HepG2 (cell line): ENCODE results near the gene SEPHS2. TPM values are rescaled to one million over a fixed set of nuclear protein-coding genes. Genes with fewer than 3 reads are reported as not detected.

Experiments
- CREM ChIP-seq, 2 experiments: sonication (generic) in 1 of 2; formaldehyde crosslinking in 1 of 2; IDR thresholded peaks; 2 replicates each; pipeline versions ENCODE4 v1.4.0 to v1.6.1; 2016 to 2020; ENCODE audit warnings: antibody characterized with exemption in 1 of 2, mild to moderate bottlenecking in 1 of 2, missing genetic modification reagents in 1 of 2
- FOXA3 ChIP-seq: IDR thresholded peaks from 2 replicates; pipeline ENCODE4 v1.6.1; 2016; ENCODE audit warnings: missing genetic modification reagents, missing compliant biosample characterization
- SALL2 ChIP-seq: sonication (generic); formaldehyde crosslinking; IDR thresholded peaks from 2 replicates; pipeline ENCODE4 v1.8.1; 2023; ENCODE audit warnings: mild to moderate bottlenecking, missing genetic modification reagents, inconsistent platforms
- ZKSCAN1 ChIP-seq: fragments of 150-350 bp; IDR thresholded peaks from 2 replicates; pipeline ENCODE4 v1.6.1; 2014; ENCODE audit warnings: low read length
- polyA plus RNA-seq, 8 experiments: library from polyadenylated mRNA; depleted of rRNA in 3 of 8; stranded (reverse) in 7 of 8; unstranded in 1 of 8; fragments of >200 nt; fragmentation: Illumina TruSeq in 4 of 8; extraction: Trizol in 4 of 8; gene quantifications; 2 replicates each; pipeline versions ENCODE4 v1.2.1 to v1.2.3, GENCODE V29; 2011 to 2016; ENCODE audit warnings: low read depth in 4 of 8, missing spikeins in 1 of 8, mixed read lengths in 1 of 8; ENCODE audit not compliant: insufficient read depth in 1 of 8
- total RNA-seq, 5 experiments: library from RNA; depleted of rRNA; stranded (reverse); fragments of >200 nt; fragmentation: Illumina TruSeq; extraction: Trizol; gene quantifications; 2 replicates each; pipeline ENCODE4 v1.2.3, GENCODE V29; 2016; ENCODE audit warnings: low read depth in 1 of 5
- TF ChIP-seq, protein P1 (sequence below): sonication (generic); formaldehyde crosslinking; IDR thresholded peaks from 2 replicates; pipeline ENCODE4 v1.4.0; 2020; ENCODE audit warnings: mild to moderate bottlenecking, missing genetic modification reagents, borderline replicate concordance
- TF ChIP-seq, protein P2 (sequence below): sonication (generic); formaldehyde crosslinking; IDR thresholded peaks from 2 replicates; pipeline ENCODE4 v1.8.1; 2023; ENCODE audit warnings: missing genetic modification reagents, inconsistent platforms, borderline replicate concordance
- TF ChIP-seq, protein P3 (sequence below): sonication (generic); formaldehyde crosslinking; IDR thresholded peaks from 2 replicates; pipeline ENCODE4 v1.4.0; 2020; ENCODE audit warnings: missing genetic modification reagents, borderline replicate concordance
- TF ChIP-seq, protein P4 (sequence below), 2 experiments: sonication (generic) in 1 of 2; formaldehyde crosslinking in 1 of 2; IDR thresholded peaks; 2 replicates each; pipeline versions ENCODE4 v1.6.1 to v1.9.0; 2014 to 2022; ENCODE audit warnings: antibody characterized with exemption in 1 of 2, borderline replicate concordance in 1 of 2, inconsistent platforms in 1 of 2, low read depth in 1 of 2, missing genetic modification reagents in 1 of 2
- TF ChIP-seq, protein P5 (sequence below): sonication (generic); formaldehyde crosslinking; IDR thresholded peaks from 2 replicates; pipeline ENCODE4 v1.4.0; 2020; ENCODE audit warnings: mild to moderate bottlenecking, missing genetic modification reagents

SEPHS2 gene
- total and polyA plus RNA-seq, 2 of the 13 experiments (the other 11 are each of a cell fraction or from before 2014, with no cell fraction given), result 20.7 to 127 TPM

DNA sequence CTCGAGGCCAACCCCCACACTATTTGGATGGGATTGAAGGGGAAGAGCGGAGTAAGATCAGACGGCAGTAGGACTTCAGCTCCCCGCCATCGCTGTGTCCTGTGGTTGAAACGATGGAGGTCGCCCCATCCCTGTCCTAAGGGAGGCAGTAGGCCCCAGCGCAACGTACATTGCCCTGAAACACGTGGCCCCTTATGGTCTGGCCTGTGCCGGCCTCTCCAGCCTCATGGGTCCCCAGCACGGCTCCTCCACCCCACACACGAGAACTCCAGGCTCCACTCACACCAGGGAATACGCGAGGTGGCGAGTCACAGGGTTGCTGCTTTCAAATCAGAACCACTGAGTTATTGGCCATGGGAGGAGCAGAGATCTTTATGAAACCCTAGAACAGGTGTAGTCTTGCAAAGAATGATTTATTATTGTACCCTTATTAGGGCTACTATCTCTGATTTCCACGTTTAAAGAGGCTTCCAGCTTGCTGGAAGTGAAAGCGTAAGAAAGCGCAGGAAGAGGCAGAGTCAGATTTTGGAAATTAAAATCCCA is 15.2 kb downstream of the SEPHS2 start (continued):
- peak; percentile 27; the same call in 1 of the 2 replicates for TF ChIP-seq SALL2 (CRISPR knock-in tag)
- peak; percentile 16; the same call in 1 of the 2 replicates for TF ChIP-seq FOXA3 (CRISPR knock-in tag)
- TF ChIP-seq ZKSCAN1, result no peak
- no peak; the same call in 1 of the 2 replicates for TF ChIP-seq CREM (IDR thresholded peaks at IDR 0.05)
- no peak for TF ChIP-seq CREM (CRISPR knock-in tag; IDR thresholded peaks at IDR 0.05)
- TF ChIP-seq, protein P1, sequence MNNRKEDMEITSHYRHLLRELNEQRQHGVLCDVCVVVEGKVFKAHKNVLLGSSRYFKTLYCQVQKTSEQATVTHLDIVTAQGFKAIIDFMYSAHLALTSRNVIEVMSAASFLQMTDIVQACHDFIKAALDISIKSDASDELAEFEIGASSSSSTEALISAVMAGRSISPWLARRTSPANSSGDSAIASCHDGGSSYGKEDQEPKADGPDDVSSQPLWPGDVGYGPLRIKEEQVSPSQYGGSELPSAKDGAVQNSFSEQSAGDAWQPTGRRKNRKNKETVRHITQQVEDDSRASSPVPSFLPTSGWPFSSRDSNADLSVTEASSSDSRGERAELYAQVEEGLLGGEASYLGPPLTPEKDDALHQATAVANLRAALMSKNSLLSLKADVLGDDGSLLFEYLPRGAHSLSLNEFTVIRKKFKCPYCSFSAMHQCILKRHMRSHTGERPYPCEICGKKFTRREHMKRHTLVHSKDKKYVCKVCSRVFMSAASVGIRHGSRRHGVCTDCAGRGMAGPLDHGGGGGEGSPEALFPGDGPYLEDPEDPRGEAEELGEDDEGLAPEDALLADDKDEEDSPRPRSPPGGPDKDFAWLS, result no peak
- TF ChIP-seq, protein P2, sequence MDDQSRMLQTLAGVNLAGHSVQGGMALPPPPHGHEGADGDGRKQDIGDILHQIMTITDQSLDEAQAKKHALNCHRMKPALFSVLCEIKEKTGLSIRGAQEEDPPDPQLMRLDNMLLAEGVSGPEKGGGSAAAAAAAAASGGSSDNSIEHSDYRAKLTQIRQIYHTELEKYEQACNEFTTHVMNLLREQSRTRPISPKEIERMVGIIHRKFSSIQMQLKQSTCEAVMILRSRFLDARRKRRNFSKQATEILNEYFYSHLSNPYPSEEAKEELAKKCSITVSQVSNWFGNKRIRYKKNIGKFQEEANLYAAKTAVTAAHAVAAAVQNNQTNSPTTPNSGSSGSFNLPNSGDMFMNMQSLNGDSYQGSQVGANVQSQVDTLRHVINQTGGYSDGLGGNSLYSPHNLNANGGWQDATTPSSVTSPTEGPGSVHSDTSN (CRISPR knock-in tag), result no peak
- TF ChIP-seq, protein P3, sequence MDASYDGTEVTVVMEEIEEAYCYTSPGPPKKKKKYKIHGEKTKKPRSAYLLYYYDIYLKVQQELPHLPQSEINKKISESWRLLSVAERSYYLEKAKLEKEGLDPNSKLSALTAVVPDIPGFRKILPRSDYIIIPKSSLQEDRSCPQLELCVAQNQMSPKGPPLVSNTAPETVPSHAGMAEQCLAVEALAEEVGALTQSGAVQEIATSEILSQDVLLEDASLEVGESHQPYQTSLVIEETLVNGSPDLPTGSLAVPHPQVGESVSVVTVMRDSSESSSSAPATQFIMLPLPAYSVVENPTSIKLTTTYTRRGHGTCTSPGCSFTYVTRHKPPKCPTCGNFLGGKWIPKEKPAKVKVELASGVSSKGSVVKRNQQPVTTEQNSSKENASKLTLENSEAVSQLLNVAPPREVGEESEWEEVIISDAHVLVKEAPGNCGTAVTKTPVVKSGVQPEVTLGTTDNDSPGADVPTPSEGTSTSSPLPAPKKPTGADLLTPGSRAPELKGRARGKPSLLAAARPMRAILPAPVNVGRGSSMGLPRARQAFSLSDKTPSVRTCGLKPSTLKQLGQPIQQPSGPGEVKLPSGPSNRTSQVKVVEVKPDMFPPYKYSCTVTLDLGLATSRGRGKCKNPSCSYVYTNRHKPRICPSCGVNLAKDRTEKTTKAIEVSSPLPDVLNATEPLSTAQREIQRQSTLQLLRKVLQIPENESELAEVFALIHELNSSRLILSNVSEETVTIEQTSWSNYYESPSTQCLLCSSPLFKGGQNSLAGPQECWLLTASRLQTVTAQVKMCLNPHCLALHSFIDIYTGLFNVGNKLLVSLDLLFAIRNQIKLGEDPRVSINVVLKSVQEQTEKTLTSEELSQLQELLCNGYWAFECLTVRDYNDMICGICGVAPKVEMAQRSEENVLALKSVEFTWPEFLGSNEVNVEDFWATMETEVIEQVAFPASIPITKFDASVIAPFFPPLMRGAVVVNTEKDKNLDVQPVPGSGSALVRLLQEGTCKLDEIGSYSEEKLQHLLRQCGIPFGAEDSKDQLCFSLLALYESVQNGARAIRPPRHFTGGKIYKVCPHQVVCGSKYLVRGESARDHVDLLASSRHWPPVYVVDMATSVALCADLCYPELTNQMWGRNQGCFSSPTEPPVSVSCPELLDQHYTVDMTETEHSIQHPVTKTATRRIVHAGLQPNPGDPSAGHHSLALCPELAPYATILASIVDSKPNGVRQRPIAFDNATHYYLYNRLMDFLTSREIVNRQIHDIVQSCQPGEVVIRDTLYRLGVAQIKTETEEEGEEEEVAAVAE (CRISPR knock-in tag), result peak; percentile 5; the same call in 1 of the 2 replicates
- TF ChIP-seq, protein P4, sequence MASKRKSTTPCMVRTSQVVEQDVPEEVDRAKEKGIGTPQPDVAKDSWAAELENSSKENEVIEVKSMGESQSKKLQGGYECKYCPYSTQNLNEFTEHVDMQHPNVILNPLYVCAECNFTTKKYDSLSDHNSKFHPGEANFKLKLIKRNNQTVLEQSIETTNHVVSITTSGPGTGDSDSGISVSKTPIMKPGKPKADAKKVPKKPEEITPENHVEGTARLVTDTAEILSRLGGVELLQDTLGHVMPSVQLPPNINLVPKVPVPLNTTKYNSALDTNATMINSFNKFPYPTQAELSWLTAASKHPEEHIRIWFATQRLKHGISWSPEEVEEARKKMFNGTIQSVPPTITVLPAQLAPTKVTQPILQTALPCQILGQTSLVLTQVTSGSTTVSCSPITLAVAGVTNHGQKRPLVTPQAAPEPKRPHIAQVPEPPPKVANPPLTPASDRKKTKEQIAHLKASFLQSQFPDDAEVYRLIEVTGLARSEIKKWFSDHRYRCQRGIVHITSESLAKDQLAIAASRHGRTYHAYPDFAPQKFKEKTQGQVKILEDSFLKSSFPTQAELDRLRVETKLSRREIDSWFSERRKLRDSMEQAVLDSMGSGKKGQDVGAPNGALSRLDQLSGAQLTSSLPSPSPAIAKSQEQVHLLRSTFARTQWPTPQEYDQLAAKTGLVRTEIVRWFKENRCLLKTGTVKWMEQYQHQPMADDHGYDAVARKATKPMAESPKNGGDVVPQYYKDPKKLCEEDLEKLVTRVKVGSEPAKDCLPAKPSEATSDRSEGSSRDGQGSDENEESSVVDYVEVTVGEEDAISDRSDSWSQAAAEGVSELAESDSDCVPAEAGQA (IDR thresholded peaks at IDR 0.05; ENCODE audit: low read depth), result 0 out of 2 replicates have a peak, but pooled peaks have one; percentile 4
- TF ChIP-seq, protein P4 (CRISPR knock-in tag; IDR thresholded peaks at IDR 0.05; ENCODE audit: borderline replicate concordance), result 0 out of 2 replicates have a peak, but pooled peaks have one; percentile 63
- TF ChIP-seq, protein P5, sequence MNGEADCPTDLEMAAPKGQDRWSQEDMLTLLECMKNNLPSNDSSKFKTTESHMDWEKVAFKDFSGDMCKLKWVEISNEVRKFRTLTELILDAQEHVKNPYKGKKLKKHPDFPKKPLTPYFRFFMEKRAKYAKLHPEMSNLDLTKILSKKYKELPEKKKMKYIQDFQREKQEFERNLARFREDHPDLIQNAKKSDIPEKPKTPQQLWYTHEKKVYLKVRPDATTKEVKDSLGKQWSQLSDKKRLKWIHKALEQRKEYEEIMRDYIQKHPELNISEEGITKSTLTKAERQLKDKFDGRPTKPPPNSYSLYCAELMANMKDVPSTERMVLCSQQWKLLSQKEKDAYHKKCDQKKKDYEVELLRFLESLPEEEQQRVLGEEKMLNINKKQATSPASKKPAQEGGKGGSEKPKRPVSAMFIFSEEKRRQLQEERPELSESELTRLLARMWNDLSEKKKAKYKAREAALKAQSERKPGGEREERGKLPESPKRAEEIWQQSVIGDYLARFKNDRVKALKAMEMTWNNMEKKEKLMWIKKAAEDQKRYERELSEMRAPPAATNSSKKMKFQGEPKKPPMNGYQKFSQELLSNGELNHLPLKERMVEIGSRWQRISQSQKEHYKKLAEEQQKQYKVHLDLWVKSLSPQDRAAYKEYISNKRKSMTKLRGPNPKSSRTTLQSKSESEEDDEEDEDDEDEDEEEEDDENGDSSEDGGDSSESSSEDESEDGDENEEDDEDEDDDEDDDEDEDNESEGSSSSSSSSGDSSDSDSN (CRISPR knock-in tag), result peak; percentile 56
